GM13977 (cell line): ENCODE measurements around the gene STX4.
A peak's percentile ranks its signal among the peaks of the same experiment; 100 is the strongest.

Experiments used
- DNase-seq: peaks from one replicate; pipeline ENCODE4 v3.0.0; 2012; ENCODE audit warnings: low spot score
- CTCF ChIP-seq: IDR thresholded peaks from 2 replicates; pipeline ENCODE4 v1.5.1; 2012; ENCODE audit warnings: mild to moderate bottlenecking, control low read depth; ENCODE audit not compliant: insufficient read depth; ENCODE audit errors: extremely low read depth, missing control alignments
- in situ Hi-C: fragments of 300-500 bp; cut with MboI; formaldehyde crosslinking; loops from one replicate; pipeline ENCODE4 v1.12.0; 2022; ENCODE audit warnings: low sequenced_read_pairs, low pct_unique_long_range_greater_than_20kb, mixed read lengths, inconsistent platforms; ENCODE audit not compliant: unreplicated experiment

The STX4 gene

DNA sequence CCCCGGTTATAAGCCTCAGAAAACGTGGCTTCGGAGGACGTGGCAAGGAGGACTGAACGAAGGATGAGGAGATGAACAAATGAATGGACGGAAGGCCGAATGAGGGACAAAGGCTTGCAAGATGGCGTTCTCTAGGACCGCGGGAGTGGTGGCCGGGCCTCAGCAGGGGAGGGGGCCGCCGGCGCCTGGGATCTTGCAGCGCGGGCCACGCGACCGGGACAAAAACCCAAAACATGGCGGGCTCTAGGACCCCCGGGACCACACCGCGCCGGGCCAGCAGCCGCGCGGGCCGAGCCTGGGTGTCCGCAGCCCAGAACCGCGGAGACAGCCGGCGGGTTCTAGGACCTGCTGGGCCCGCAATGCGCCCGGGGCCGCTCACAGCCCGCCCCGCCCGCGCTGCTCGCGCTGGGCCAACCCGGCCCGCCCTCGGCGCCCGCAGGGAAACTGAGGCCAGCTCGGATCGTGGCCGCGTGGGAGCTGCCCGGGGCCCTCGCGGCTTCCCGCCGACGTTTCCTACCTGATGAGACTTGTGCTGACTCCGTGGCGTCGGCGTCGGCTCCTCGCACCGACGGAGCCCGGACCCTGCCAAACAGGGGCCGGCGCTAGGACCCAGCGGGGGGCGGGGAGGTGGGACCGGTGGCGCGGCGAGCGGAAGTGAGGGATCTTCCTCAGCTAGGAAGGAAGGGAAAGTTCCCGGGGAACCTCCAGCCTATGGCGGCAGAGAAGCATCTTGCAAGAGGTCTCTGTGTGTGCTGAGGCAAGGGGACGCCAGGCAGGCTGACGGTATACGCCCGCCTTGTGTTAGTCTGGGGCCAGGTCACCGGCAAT, 40.0 kb downstream of the STX4 start:
- in situ Hi-C loops = no loop called here
- TF ChIP-seq CTCF = no peak
- peak; percentile 92 for DNase-seq

- peak; percentile 98 for DNase-seq
- no peak for TF ChIP-seq CTCF
- in situ Hi-C loops = no loop called here
Measured at GRCh38 chr16:31073970-31074813, 40.8 kb downstream of the STX4 start, which contains the start of the genes ZNF646 and ZNF668. TSS of gene ZNF646 (plus strand) at chr16:31074422. CDS start at chr16:31076325, 1,903 bp downstream. TSS of gene ZNF668 (minus strand) at chr16:31074240. CDS start at chr16:31064459, 9,781 bp downstream.

DNA sequence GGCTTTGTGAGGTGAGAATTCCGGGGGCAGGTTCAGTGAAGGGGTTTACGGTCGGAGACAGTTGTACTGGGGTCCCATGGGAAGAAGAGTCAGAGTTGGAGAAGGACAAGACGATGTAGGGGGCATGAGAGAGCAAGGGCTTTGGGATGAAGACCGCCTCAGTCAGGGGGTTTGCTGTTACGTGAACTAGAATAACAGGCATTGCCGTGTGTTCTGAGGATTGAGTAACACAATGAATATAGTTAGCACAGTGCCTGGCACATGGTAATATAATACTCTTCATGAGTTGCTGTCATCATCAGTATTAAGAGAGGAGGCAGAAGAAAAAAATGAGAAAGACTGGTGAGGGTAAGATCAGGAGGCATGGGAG, 41.4 kb downstream of the STX4 start:
- TF ChIP-seq CTCF = no peak
- in situ Hi-C loops = no loop called here

GRCh38 chr16:31076319-31076718, 43.0 kb downstream of the STX4 start:
- DNase-seq = no peak
- no peak for TF ChIP-seq CTCF
- in situ Hi-C loops = no loop called here

More for the DNA sequence above, 41.4 kb downstream of the STX4 start:
- no peak for DNase-seq

- in situ Hi-C loops = no loop called here
Measured at GRCh38 chr16:31077024-31077423, 43.7 kb downstream of the STX4 start.

More at GRCh38 chr16:31077024-31077423, 43.7 kb downstream of the STX4 start:
- DNase-seq = no peak
- no peak for TF ChIP-seq CTCF
